GM21737 (cell line): ENCODE data around the gene CEBPZ.

Source experiments
- ATAC-seq: cut with Tn5 transposase; IDR thresholded peaks from one replicate; pipeline ENCODE4 v1.9.1; 2021; ENCODE audit warnings: mild to moderate bottlenecking, moderate library complexity; ENCODE audit not compliant: unreplicated experiment

CEBPZ gene

DNA sequence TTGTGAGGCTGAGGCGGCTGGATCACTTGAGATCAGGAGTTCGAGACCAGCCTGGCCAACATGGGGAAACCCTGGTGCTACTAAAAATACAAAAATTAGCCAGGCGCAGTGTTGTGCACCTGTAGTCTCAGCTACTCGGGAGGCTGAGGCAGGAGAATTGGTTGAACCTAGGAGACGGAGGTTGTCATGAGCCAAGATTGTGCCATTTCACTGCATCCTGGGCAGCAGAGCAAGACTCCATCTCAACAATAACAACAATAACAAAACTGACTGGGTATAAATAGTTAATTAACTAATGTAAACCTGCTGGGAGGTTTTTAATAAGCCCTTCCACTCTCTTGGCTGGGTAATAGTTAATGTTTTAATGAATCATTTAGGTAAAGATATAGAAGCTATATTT is 50.8 kb downstream of the CEBPZ start:
- ATAC-seq = no peak

DNA sequence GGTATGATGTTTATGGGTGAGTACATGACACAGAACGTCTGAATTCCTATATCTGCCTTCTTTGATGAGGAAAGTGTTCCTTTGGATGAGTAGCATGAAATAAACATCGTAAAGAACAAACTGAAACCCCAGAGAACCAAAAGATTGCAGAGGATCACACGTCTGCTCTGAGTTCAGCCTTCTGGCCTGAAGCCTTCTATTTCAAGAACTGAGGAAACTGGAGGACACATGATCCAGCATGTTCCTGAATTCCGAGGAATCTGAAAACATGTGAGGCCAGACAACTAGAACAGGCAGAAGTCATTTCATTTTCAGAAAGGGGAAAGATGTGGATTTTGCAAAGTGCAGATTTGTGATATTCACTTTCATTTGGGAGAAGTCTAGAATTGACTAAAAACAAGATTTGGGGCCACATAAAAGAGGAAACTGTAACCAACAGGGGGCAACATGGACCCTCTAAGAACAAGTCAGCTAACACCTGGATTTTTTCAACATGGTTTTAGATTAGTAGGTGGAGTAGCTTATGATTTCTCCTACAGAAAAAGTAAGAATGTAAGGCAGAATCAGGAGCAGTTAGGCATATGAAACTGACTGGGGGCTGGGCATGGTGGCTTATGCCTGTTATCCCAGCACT is 51.3 kb downstream of the CEBPZ start:
- ATAC-seq = no peak

DNA sequence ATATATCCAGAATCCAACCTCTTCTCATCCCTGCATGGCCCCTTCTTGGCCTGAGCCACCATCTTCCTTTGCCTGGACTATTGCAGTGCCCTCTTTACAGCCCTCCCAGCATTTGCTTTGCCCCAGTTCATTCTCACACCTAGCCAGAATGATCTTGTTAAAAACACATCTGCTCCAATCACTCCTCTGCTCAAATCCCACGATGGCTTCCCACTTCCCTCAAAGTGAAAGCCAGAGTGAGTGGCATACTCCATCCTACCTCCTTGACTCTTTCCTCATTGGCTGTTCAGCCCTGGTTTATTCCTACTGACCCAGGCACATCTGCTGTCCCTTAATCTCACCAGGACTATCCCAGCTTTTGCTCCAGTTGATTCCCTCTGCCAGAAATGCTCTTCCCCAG is 57.7 kb downstream of the CEBPZ start:
- ATAC-seq = no peak

DNA sequence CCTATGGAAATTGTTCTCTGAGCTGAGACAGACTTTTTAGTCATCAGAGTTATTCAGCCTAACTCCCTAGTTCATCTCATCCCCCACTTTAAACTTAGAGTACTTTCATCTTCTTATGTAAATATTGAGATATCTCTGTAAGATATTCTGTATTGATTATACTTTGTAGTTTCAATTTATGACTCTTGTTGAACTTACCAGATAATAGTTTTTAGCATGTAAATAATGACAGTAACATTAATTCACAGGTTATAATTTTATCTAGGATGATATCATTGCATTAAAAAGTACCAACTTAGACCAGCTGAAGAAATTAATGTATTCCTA is 59.8 kb downstream of the CEBPZ start:
- ATAC-seq = no peak

DNA sequence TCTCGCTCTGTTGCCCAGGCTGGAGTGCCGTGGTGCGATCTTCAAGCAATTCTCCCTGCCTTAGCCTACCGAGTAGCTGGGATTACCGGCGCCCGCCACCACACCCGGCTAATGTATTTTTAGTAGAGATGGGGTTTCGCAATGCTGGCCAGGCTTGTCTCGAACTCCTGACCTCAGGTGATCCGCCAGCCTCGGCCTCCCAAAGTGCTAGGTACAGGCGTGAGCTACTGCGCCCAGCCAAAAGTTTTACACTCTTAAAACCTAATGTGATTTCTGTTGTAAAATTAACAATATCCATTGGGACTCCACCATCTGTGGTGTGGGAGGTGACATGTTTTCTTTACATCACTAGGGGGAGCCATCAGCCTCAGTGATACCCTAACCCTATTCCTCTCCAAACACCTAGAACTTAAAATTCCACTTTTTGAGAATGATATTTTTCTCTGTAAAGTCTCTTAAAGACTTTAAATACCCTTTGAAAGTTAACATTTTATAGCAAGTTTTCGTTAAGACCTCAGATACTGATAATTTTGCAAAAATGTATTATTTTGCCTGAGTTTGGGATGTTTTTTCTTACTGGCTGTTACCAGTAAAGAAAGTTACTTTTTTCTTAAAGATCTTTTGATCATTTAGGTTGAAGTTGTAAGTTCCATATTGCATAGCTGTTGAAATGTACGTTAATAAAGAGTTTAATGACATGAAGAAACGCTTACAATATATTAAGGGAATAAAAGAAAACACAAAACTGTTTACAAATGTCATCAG is 63.0 kb downstream of the CEBPZ start:
- no peak for ATAC-seq

DNA sequence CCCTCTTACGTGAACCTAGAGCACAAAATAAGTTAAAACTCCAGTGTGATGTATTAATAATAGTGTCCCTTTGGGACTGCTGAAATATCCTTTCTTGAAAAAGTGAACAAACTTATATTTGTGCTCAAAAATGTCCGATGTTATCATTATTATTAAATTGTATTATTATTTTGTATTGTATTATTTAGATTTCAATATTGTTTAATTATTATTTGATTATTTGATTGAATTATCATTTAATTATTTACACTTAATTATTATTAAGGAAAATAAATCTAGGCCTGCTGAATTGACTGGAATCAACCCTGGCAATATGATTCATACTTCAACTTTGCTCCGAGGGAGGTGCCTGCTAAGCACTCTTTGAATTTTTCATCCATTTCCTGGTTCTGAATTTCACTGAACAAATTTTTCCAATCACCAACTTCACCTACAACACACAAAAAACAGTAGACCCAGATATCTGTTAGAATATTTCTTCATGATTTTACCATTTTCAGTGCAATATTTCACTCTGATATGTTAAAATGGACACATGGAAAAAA is 63.7 kb downstream of the CEBPZ start:
- ATAC-seq = no peak

DNA sequence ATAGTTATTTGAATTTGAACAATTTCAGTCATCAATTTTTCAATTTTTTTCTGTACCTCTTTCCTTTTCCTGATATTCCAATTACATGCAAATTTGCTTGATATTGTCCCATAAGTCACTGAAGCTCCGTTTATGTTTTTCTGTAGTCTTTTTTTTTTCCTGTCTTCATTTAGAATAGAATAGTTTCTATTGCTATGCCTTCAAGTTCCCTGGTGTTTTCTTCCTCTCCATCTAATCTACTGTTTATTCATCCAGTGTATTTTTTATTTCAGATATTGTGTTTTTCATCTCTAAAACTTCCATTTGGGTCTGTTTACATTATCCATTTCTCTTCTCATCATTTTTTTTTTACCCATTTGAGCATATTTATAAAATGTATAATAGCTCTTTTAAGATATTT is 66.6 kb downstream of the CEBPZ start:
- no peak for ATAC-seq

DNA sequence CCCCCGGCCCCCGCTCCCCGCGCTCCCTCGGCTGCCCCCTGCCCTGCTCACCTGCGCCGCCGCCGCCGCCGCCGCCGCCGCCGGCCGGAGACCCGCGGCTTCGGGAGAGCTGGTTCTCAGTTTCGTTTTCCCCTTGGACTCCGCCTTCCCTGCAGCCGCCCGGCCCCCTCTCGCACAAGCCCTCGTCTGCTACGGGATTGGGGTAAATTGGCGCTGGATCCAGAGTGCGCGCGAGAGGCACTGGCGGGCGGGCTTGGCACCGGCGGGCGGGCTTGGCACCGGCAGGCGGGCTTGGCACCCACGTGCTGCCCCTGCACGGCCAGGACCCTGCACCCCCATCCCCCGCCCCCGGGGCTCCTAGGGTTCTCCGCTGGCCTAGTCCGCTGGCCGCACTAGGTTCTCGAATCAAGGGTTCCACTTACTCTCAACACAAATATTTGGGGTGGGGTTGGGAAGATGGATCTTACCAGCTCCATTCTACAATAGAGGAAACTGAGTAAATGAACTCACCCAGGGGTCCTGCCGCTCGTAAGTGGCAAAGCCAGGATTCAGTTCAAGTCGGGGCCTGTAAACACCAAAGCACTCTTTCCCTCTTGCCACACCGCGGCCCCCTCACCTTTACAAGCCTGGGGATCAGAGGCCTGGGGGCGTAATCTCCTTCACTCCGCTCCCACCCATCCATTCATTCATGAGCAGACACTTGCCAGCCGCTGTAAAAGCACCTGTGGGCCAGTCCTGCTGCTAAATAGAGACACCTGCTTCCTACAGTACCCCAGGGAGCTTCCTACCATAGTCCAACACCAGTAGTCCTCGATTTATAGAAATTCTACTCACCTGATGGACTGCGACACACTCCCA is 74.3 kb downstream of the CEBPZ start, which contains the start of gene EIF2AK2:
Gene EIF2AK2 (minus strand): TSS at position 124 of the 858 bp plus-strand sequence. CDS start 9,174 bp downstream, outside the sequence.
- ATAC-seq = peak; percentile 93

DNA sequence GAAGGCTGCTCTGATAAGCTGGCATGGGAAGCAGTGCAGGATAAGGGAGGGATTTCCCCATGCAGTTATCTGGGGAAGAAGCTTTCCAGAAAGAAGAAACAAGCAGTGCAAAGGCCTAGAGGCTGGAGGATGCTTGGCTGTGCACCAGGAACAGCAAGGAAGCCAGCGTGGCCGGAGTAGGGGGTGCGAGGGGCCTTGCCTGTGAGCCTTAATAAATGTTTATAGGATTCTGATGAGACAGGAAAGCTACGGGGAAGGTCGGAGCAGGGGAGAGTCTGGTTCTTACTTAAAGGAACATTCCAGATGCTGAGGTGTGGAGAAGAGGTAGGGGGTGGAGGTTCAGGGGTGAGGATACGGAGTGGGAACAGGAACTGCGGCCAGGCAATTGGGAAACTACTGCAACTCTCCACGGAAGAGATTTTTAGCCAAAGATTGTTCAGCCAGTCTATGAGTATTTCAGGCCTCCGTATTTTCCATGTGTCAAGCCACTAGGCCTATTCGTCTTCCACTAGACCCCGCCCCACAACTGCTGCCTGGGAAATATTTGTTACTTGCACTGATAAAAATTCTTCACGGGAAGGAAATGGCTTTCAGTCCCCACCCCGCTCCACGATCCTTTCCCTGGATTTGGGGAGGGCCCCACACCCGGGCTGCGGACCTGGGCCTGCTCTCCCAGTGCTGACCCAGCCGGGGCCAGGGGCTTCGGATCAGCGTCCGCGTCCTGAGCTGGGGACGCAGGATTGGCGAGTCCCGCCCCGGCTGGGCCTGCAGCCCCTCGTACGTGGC is 75.1 kb downstream of the CEBPZ start:
- peak; percentile 32 for ATAC-seq

DNA sequence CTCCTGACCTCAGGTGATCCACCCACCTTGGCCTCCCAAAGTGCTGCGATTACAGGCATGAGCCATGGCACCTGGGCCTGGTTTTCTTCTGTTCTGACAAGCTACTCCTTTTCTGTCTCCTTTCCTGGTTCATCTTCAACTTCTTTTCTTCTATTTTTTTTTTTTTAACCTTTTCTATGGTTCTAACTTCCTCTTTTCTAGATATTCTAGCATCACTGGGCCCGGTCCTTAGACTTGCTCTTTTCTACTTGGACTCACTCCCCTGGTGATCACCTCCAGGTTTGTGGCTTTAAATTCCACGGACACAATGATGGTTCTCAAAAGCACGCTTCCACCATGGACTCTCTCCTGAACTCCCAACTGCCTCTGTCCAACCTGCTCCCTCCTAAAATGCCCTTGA is 76.6 kb downstream of the CEBPZ start:
- ATAC-seq = no peak

DNA sequence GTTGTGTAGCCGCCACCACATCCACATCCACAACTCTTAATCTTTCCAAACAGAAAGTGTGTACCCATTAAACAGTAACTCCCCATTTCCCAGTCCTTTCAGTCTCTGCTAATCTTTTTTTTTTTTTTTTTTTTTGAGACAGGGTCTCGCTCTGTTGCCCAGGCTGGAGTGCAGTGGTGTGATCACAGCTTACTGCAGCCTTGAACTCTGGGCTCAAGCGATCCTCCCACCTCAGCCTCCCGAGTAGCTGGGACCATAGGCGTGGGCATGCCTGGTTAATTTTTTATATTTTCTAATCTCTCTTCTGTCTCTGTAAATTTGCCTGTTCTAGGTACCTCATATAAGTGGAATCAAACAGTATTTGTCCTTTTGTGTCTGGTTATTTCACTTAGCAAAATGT is 78.2 kb downstream of the CEBPZ start:
- ATAC-seq = no peak
